ENCODE data around the gene RARA.

GRCh38 chr17:40279402-40279801 lies 29.6 kb upstream of the RARA start:
- TF ChIP-seq POLR2A (IDR thresholded peaks at IDR 0.05): no peak
- no peak for TF ChIP-seq CTCF (IDR thresholded peaks at IDR 0.05)

Data from suprapubic skin (tissue), 3 donors.